ENCODE results near the gene ANKRD28.

Gene ANKRD28

GRCh38 chr3:15690748-15691147, 107.0 kb downstream of the ANKRD28 start:
- H3K79me2 ChIP-seq (ENCODE audit: low read length), result no peaks in the 10 kb centered on the region
- H3F3A ChIP-seq (ENCODE audit: insufficient read depth, low read length), result no peaks in the 10 kb centered on the region
- H2AFZ ChIP-seq (ENCODE audit: low read length), result no peak overlapping the region
- H3K9ac ChIP-seq (ENCODE audit: low read length), result no peak overlapping the region
- no peak for TF ChIP-seq CTCF (IDR thresholded peaks at IDR 0.05; ENCODE audit: low read length)
- TF ChIP-seq EZH2 (optimal IDR thresholded peaks at IDR 0.05; ENCODE audit: low read depth, low read length), result no peak
- no peak for TF ChIP-seq EZH2phosphoT487 (IDR thresholded peaks at IDR 0.05; ENCODE audit: low read length)
- 0 out of 2 replicates have a peak, but pooled peaks cover 7% of the 10 kb centered on the region for H3K36me3 ChIP-seq (replicated peaks; ENCODE audit: insufficient read depth, low read length)
- no peaks in the 10 kb centered on the region for H3K4me1 ChIP-seq (ENCODE audit: low read length)
- no peak overlapping the region for H3K27ac ChIP-seq (ENCODE audit: low read length)
- no peaks in the 10 kb centered on the region for H3K9me3 ChIP-seq (replicated peaks; ENCODE audit: insufficient read depth, low read length)
- no peaks in the 10 kb centered on the region for H3K9me2 ChIP-seq (replicated peaks; ENCODE audit: insufficient read depth, low read length)
- H3K4me2 ChIP-seq (ENCODE audit: low read depth, low read length), result no peak overlapping the region
- no peaks in the 10 kb centered on the region for H3K27me3 ChIP-seq (replicated peaks; ENCODE audit: insufficient read depth, low read length)
- no peak overlapping the region for H3K4me3 ChIP-seq (ENCODE audit: low read length)
- no peak for DNase-seq
- no peaks in the 10 kb centered on the region for H4K20me1 ChIP-seq (ENCODE audit: insufficient read depth, low read length)

DNA sequence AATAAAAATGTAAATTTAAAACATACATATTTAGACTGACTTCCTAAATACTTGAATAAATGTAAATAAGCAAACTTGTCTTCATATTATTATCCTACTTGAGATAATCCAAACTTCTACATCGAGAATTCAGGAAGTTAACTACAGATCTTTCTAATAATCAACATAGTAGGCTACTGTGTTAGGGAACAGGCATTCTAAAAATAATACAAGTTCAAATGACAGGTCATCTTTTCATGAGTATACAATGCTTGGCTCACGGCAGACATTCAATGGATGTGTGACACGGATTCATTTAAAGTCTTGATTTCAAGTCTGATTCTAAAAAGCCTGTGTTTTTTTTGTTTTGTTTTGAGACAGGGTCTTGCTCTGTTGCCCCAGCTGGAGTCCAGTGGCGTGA, 107.5 kb downstream of the ANKRD28 start:
- no peak overlapping the region for H3K4me2 ChIP-seq (ENCODE audit: low read depth, low read length)
- H3F3A ChIP-seq (ENCODE audit: insufficient read depth, low read length), result no peaks in the 10 kb centered on the region
- H3K79me2 ChIP-seq (ENCODE audit: low read length), result no peaks in the 10 kb centered on the region
- no peak overlapping the region for H3K9ac ChIP-seq (ENCODE audit: low read length)
- no peaks in the 10 kb centered on the region for H3K27me3 ChIP-seq (replicated peaks; ENCODE audit: insufficient read depth, low read length)
- no peaks in the 10 kb centered on the region for H3K9me2 ChIP-seq (replicated peaks; ENCODE audit: insufficient read depth, low read length)
- peaks cover 11% of the 10 kb centered on the region; the same call in 1 of the 2 replicates for H3K36me3 ChIP-seq (replicated peaks; ENCODE audit: insufficient read depth, low read length)
- no peaks in the 10 kb centered on the region for H3K9me3 ChIP-seq (replicated peaks; ENCODE audit: insufficient read depth, low read length)
- no peak overlapping the region for H3K4me3 ChIP-seq (ENCODE audit: low read length)
- no peak overlapping the region for H3K27ac ChIP-seq (ENCODE audit: low read length)
- H3K4me1 ChIP-seq (ENCODE audit: low read length), result no peaks in the 10 kb centered on the region
- no peak overlapping the region for H2AFZ ChIP-seq (ENCODE audit: low read length)
- no peak for DNase-seq
- no peaks in the 10 kb centered on the region for H4K20me1 ChIP-seq (ENCODE audit: insufficient read depth, low read length)
- TF ChIP-seq CTCF (IDR thresholded peaks at IDR 0.05; ENCODE audit: low read length) (no peak), EZH2phosphoT487 (IDR thresholded peaks at IDR 0.05; ENCODE audit: low read length) (no peak), EZH2 (optimal IDR thresholded peaks at IDR 0.05; ENCODE audit: low read depth, low read length) (no peak)

DNA sequence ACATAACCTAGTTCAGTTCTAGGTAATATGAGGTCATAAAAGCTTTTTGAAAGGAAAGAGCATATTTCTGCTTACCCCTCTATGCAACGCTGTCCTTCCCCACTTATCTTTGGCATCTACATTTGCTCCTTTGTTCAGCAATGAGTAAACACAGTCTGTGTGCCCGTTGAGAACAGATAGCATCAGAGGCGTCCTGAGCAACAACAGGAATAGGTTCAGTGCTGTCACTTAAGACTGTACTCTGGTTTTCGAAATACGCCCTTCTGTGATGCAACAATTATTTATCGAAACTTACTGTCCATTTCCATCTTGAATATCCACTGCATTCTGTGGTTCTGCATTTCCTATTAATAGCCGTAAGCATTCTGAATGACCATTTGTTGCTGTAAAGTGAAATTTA, 111.9 kb downstream of the ANKRD28 start:
- Histone ChIP-seq H3K4me1 (ENCODE audit: low read length) (0 out of 2 replicates have a peak, but pooled peaks cover 3% of the 10 kb centered on the region), H2AFZ (ENCODE audit: low read length) (no peak overlapping the region), H3K27ac (ENCODE audit: low read length) (no peak overlapping the region), H3K9me3 (replicated peaks; ENCODE audit: insufficient read depth, low read length) (no peaks in the 10 kb centered on the region), H3K79me2 (ENCODE audit: low read length) (no peaks in the 10 kb centered on the region), H3K9ac (ENCODE audit: low read length) (no peak overlapping the region), H3K4me2 (ENCODE audit: low read depth, low read length) (no peak overlapping the region), H3F3A (ENCODE audit: insufficient read depth, low read length) (0 out of 2 replicates have a peak, but pooled peaks cover 4% of the 10 kb centered on the region), H4K20me1 (ENCODE audit: insufficient read depth, low read length) (no peaks in the 10 kb centered on the region), H3K9me2 (replicated peaks; ENCODE audit: insufficient read depth, low read length) (no peaks in the 10 kb centered on the region), H3K36me3 (replicated peaks; ENCODE audit: insufficient read depth, low read length) (peaks cover 13% of the 10 kb centered on the region; the same call in 1 of the 2 replicates), H3K4me3 (ENCODE audit: low read length) (no peak overlapping the region), H3K27me3 (replicated peaks; ENCODE audit: insufficient read depth, low read length) (no peaks in the 10 kb centered on the region)
- no peak for TF ChIP-seq EZH2 (optimal IDR thresholded peaks at IDR 0.05; ENCODE audit: low read depth, low read length)
- TF ChIP-seq EZH2phosphoT487 (IDR thresholded peaks at IDR 0.05; ENCODE audit: low read length), result no peak
- TF ChIP-seq CTCF (IDR thresholded peaks at IDR 0.05; ENCODE audit: low read length), result no peak
- no peak for DNase-seq
